NCI-H146 (cell line): ENCODE results near the gene ALS2CL.

Experiments
- DNase-seq: peaks from one replicate; lab custom pipeline; 2025; lab: John Stamatoyannopoulos, UW

Gene ALS2CL

GRCh38 chr3:46629551-46630517, 63.6 kb downstream of the ALS2CL start:
- no peak for DNase-seq

- no peak for DNase-seq
These were observed 64.5 kb downstream of the ALS2CL start for GRCh38 chr3:46628901-46629369.

- DNase-seq, result no peak
These were observed 66.4 kb downstream of the ALS2CL start for GRCh38 chr3:46627078-46627477.

- no peak for DNase-seq
These were observed 67.4 kb downstream of the ALS2CL start for GRCh38 chr3:46626039-46626438.

GRCh38 chr3:46624975-46625490, 68.4 kb downstream of the ALS2CL start:
- DNase-seq, result no peak

GRCh38 chr3:46624533-46624932, 68.9 kb downstream of the ALS2CL start:
- DNase-seq, result no peak

- DNase-seq, result peak; percentile 49
These were observed 73.4 kb downstream of the ALS2CL start for GRCh38 chr3:46619845-46620778.
